WI38 (cell line): ENCODE data around the gene MT2A.

Experiments
- H3K4me3 ChIP-seq: 2 replicates; pipeline ENCODE4 v1.5.1; 2011; ENCODE audit warnings: low read depth, mild to moderate bottlenecking, control low read depth, low read length
- CTCF ChIP-seq: IDR thresholded peaks from 2 replicates; pipeline ENCODE4 v1.5.1; 2012; ENCODE audit warnings: low read depth, mild to moderate bottlenecking, control low read depth, low read length

The MT2A gene

GRCh38 chr16:56588781-56589140, 19.6 kb upstream of the MT2A start:
- H3K4me3 ChIP-seq: peak overlapping the region; percentile 33; the same call in 1 of the 2 replicates
- no peak for TF ChIP-seq CTCF

DNA sequence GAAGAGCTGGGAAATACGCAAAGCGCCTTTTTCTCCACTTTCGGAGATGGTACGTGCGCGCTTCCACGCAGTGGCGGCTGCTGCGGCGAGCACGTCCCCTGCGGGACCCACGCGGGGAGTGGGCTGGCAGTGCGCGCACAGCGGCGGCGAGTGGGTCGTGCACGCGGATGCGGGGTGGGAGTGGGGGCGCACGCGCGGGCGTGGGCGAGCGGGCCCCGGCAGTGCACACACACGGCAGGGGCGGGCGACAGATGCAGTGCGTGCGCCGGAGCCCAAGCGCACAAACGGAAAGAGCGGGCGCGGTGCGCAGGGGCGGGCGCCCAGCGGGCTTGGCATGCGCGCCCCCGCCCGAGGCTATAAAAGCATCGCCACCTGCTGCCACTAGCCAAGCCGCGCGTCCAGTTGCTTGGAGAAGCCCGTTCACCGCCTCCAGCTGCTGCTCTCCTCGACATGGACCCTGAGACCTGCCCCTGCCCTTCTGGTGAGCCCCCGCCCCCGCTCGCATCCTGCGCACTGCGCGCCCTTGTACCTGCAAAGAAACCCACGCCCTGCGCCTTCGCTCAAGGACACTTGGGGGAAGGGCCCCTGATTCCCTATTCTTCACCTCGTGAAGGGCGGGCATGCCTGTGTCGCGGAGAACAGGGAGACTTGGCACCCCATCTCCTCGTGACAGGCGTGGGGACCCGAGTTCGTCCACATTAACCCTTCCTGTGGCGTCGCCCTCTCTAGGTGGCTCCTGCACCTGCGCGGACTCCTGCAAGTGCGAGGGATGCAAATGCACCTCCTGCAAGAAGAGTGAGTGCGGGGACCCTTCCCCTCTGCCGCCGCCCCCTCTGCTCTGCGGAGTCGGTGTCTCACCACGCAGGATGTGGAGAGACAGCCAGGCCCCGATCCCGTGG, 19.0 kb upstream of the MT2A start, which contains the start of gene MT3:
MT3 (plus strand) TSS at position 388 of the 899 bp plus-strand sequence; CDS start at position 451, 63 bp downstream.
- TF ChIP-seq CTCF: no peak
- H3K4me3 ChIP-seq: peak within 1 kb of the TSS; percentile 33

GRCh38 chr16:56591377-56592060, 16.9 kb upstream of the MT2A start:
- H3K4me3 ChIP-seq: no peak overlapping the region
- no peak for TF ChIP-seq CTCF

- no peak overlapping the region for H3K4me3 ChIP-seq
- no peak for TF ChIP-seq CTCF
Observed at GRCh38 chr16:56593573-56594291, 14.7 kb upstream of the MT2A start.

DNA sequence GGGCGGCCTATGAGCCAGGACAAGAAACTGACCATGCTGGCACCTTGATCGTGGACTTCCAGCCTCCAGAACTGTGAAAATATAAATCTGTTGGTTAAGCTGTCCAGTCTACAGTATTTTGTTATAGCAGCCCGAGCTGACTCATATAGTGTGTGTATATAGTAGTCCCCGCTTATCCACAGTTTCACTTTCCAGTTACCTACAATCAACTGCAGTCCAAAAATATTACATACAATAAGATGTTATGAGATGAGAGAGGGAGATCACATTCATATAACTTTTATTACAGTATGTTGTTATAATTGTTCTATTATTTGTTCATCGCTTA, 14.1 kb upstream of the MT2A start:
- TF ChIP-seq CTCF: no peak
- H3K4me3 ChIP-seq: no peak overlapping the region

DNA sequence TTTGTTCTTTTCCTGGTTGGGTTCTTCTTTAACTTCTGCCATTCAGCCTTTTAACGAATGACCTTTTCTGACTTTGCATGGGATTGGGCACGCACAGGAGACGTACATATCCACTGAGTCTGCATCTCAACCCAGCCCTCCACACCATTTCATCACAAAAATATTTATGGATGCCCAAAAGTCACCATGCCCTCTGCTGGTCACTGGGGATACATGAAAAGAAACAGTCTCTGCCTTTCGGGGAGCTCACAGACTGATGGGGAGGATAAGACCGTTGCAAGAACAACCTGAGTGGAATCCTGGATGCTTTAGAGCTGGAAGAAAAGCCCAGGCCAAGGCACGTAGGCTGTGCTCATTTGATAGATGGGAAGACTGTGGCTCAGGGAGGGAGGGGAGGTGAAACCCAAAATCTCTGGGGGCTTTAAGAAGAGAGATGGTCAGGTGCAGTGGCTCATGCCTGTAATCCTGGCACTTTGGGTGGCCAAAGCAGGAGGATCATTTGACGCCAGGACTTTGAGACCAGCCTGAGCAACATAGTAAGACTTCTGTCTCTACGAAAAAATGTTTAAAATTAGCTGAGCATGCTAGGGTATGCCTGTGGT, 7.9 kb upstream of the MT2A start:
- peak; percentile 64 for TF ChIP-seq CTCF
- no peak overlapping the region for H3K4me3 ChIP-seq
